HG03565 (cell line): Measurements from ENCODE around the gene BOK.

Experiments
- ATAC-seq: cut with Tn5 transposase; IDR thresholded peaks from one replicate; pipeline ENCODE4 v1.9.1; 2021; ENCODE audit warnings: mild to moderate bottlenecking, moderate library complexity; ENCODE audit not compliant: unreplicated experiment

The BOK gene

DNA sequence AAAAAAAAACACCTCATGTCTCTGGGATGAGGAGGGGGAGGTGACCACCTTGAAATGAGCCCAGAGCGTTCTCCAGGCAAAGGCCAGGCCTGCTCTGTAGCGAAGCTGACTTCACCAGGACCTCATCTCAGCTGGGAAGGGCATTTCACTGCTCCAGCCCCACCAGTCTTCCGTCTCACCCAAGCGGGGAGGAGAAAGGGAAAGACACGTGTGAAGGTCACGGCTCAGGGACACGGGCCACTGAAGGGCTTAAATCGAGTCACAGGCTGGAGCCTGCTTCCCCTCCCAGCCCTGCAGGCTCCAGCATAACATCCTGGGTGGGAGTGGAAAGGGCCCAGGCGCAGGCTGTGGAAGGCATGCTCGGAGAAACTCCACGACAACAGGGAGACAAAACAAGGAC, 60.3 kb downstream of the BOK start:
- no peak for ATAC-seq

- no peak for ATAC-seq
These were observed 61.3 kb downstream of the BOK start for GRCh38 chr2:241619597-241620418.

DNA sequence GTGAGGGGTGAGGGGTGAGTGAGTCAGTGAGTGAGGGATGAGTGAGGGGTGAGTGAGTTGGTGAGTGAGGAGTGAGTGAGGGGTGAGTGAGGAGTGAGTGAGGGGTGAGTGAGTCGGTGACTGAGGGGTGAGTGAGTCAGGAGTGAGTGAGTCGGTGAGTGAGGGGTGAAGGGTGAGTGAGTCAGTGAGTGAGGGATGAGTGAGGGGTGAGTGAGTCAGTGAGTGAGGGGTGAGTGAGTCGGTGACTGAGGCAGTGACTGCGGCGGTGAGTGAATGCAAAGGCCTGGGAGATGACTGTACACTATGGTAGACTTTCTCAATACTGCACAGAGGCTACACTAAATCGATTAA, 61.8 kb downstream of the BOK start:
- ATAC-seq: no peak
